Neural progenitor cell (in vitro differentiated cells): Measurements from ENCODE around the gene ASPHD1. TPM values are rescaled to one million over a fixed set of nuclear protein-coding genes. Genes with fewer than 3 reads are reported as not detected.

Experiments
- DNase-seq: peaks from one replicate; pipeline ENCODE4 v3.0.0-alpha.2; 2016; ENCODE audit warnings: low spot score
- H2AFZ ChIP-seq: fragments of 200-600 bp; sonication (generic); replicated peaks from 2 replicates; pipeline ENCODE4 v1.6.1; 2016; ENCODE audit warnings: antibody characterized with exemption
- H3F3A ChIP-seq: fragments of 200-600 bp; sonication (generic); 2 replicates; pipeline ENCODE4 v1.6.1; 2016; ENCODE audit warnings: antibody characterized with exemption, low read depth
- H3K27ac ChIP-seq: fragments of 200-600 bp; sonication (generic); 2 replicates; pipeline ENCODE4 v1.5.1; 2016; ENCODE audit warnings: mild to moderate bottlenecking
- H3K27me3 ChIP-seq: fragments of 200-600 bp; sonication (generic); 2 replicates; pipeline ENCODE4 v1.6.1; 2016; ENCODE audit warnings: mild to moderate bottlenecking, moderate library complexity
- H3K36me3 ChIP-seq: fragments of 200-600 bp; sonication (generic); 2 replicates; pipeline ENCODE4 v1.5.1; 2016
- H3K4me1 ChIP-seq: fragments of 200-600 bp; sonication (generic); 2 replicates; pipeline ENCODE4 v1.6.1; 2016; ENCODE audit warnings: mixed run types
- H3K4me2 ChIP-seq: fragments of 200-600 bp; sonication (generic); 2 replicates; pipeline ENCODE4 v1.6.1; 2016
- H3K4me3 ChIP-seq: fragments of 200-600 bp; sonication (generic); 2 replicates; pipeline ENCODE4 v1.5.1; 2016
- H3K79me2 ChIP-seq: fragments of 200-600 bp; sonication (generic); 2 replicates; pipeline ENCODE4 v1.6.1; 2016; ENCODE audit warnings: low read depth
- H3K9ac ChIP-seq: fragments of 200-600 bp; sonication (generic); 2 replicates; pipeline ENCODE4 v1.6.1; 2016
- H3K9me3 ChIP-seq: fragments of 200-600 bp; sonication (generic); 2 replicates; pipeline ENCODE4 v1.5.1; 2016; ENCODE audit warnings: low read depth
- H4K20me1 ChIP-seq: fragments of 200-600 bp; sonication (generic); 2 replicates; pipeline ENCODE4 v1.6.1; 2016; ENCODE audit warnings: low read depth
- H3K27ac Mint-ChIP-seq: 3 replicates; pipeline ENCODE4 v1.8.0; 2021; ENCODE audit warnings: mixed read lengths
- H3K27me3 Mint-ChIP-seq: 2 replicates; pipeline ENCODE4 v1.8.0; 2022; ENCODE audit warnings: low read depth, mild to moderate bottlenecking, inconsistent platforms, moderate library complexity, mixed read lengths; ENCODE audit not compliant: insufficient read depth
- H3K36me3 Mint-ChIP-seq: 3 replicates; pipeline ENCODE4 v1.8.0; 2021; ENCODE audit warnings: mixed read lengths
- H3K4me1 Mint-ChIP-seq: 3 replicates; pipeline ENCODE4 v1.8.0; 2021; ENCODE audit warnings: mixed read lengths
- H3K4me3 Mint-ChIP-seq: 3 replicates; pipeline ENCODE4 v1.8.0; 2021; ENCODE audit warnings: mild to moderate bottlenecking, moderate library complexity, mixed read lengths
- H3K9me3 Mint-ChIP-seq: 3 replicates; pipeline ENCODE4 v1.8.0; 2020; ENCODE audit warnings: mixed read lengths
- EZH2 ChIP-seq: fragments of 200-600 bp; sonication (generic); IDR thresholded peaks from 2 replicates; pipeline ENCODE4 v1.6.1; 2017; ENCODE audit warnings: antibody characterized with exemption, mild to moderate bottlenecking, moderate library complexity
- EZH2phosphoT487 ChIP-seq: fragments of 200-600 bp; sonication (generic); IDR thresholded peaks from 2 replicates; pipeline ENCODE4 v1.6.1; 2017; ENCODE audit warnings: antibody characterized with exemption
- total RNA-seq: library from RNA; depleted of rRNA; stranded (reverse); fragments of >200 nt; gene quantifications from 2 replicates; pipeline ENCODE4 v1.2.3, GENCODE V29; 2015; ENCODE audit warnings: low replicate concordance
- TF ChIP-seq, protein P1 (sequence below): fragments of 200-600 bp; sonication (generic); IDR thresholded peaks from 2 replicates; pipeline ENCODE4 v1.5.1; 2017; ENCODE audit warnings: antibody characterized with exemption, mild to moderate bottlenecking

The ASPHD1 gene
- total RNA-seq, 1 donor from 2014 or later, result 0.97 TPM

DNA sequence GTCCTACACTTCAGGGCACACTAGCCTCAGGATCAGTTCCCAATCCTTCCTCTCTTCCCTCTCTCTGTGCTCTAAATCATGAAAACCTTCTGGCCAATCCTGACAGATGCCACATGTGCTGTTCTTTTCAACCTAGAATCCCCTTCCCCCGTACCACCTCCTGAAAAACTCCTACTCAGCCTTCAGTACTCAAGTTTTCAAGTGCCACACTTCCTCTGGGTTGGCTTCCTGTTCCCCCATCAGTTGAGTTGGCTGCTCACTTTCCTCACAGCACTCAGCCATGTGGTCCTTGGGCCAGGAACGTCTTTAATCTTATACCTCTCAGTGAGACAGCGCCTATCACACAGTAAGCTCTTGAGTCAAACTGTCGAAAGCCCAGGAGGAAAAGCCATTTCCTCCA lies 3.3 kb downstream of the ASPHD1 start:
- Mint-ChIP-seq H3K4me3 (no peak overlapping the region), H3K36me3 (no peaks in the 10 kb centered on the region), H3K9me3 (no peaks in the 10 kb centered on the region), H3K27ac (peak overlapping the region; percentile 11), H3K27me3 (peaks cover 20% of the 10 kb centered on the region), H3K4me1 (peaks cover 5% of the 10 kb centered on the region)
- H3K27me3 ChIP-seq, result peaks cover 12% of the 10 kb centered on the region
- no peaks in the 10 kb centered on the region for H3K36me3 ChIP-seq
- H3K4me2 ChIP-seq, result no peak overlapping the region
- H3K9me3 ChIP-seq, result no peaks in the 10 kb centered on the region
- TF ChIP-seq EZH2phosphoT487, result no peak
- TF ChIP-seq, protein P1, sequence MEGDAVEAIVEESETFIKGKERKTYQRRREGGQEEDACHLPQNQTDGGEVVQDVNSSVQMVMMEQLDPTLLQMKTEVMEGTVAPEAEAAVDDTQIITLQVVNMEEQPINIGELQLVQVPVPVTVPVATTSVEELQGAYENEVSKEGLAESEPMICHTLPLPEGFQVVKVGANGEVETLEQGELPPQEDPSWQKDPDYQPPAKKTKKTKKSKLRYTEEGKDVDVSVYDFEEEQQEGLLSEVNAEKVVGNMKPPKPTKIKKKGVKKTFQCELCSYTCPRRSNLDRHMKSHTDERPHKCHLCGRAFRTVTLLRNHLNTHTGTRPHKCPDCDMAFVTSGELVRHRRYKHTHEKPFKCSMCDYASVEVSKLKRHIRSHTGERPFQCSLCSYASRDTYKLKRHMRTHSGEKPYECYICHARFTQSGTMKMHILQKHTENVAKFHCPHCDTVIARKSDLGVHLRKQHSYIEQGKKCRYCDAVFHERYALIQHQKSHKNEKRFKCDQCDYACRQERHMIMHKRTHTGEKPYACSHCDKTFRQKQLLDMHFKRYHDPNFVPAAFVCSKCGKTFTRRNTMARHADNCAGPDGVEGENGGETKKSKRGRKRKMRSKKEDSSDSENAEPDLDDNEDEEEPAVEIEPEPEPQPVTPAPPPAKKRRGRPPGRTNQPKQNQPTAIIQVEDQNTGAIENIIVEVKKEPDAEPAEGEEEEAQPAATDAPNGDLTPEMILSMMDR, result no peak
- TF ChIP-seq EZH2, result no peak
- H2AFZ ChIP-seq, result no peak overlapping the region
- H4K20me1 ChIP-seq, result peaks cover 3% of the 10 kb centered on the region
- H3F3A ChIP-seq, result peaks cover 16% of the 10 kb centered on the region
- H3K4me3 ChIP-seq, result no peak overlapping the region
- DNase-seq, result no peak
- no peaks in the 10 kb centered on the region for H3K79me2 ChIP-seq
- peaks cover under 1% of the 10 kb centered on the region for H3K4me1 ChIP-seq
- H3K9ac ChIP-seq, result no peak overlapping the region
- H3K27ac ChIP-seq, result no peak overlapping the region

DNA sequence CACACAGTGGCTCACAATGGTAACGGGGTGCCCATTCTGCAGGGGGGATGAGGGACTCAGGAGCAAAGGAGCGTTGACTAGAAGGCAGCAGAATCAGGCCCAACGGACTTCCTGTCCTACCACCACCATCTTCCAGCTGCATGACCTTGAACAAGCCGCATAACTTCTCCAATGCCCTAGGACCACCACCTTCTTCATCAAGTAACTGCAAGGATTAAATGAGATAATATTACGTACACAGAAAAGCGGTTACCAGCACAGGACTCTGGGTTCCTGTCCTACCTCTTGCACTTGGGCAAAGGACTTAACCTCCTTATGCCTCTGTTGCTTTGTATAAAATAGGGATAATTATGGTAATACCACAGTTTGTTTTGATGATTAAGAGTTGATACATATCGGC lies 4.7 kb downstream of the ASPHD1 start:
- H3K4me3 Mint-ChIP-seq, result no peak overlapping the region
- TF ChIP-seq, protein P1, result no peak
- TF ChIP-seq EZH2 (no peak), EZH2phosphoT487 (no peak)

DNA sequence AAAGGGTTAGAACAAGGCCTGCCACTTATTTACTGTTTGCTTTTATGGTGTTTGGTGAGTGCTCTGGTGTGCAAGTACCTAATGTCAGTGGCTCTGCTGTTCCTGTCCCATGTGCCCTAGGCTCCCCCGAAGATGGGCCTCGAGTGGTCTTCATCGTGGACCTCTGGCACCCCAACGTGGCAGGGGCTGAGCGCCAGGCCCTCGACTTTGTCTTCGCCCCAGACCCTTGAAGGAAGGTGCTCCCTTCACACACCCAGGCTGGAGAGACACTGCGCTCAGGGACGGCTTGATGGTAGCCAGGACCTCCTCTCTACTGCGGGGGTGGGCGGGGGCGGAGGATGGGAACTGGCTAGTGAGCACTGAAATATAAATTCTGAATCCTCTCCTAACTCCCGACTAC lies 5.4 kb downstream of the ASPHD1 start:
- H3K4me1 ChIP-seq, result no peaks in the 10 kb centered on the region
- Mint-ChIP-seq H3K27me3 (peaks cover 13% of the 10 kb centered on the region), H3K4me1 (peaks cover under 1% of the 10 kb centered on the region), H3K4me3 (no peak overlapping the region), H3K27ac (no peak overlapping the region), H3K9me3 (no peaks in the 10 kb centered on the region), H3K36me3 (no peaks in the 10 kb centered on the region)
- H4K20me1 ChIP-seq, result no peaks in the 10 kb centered on the region
- H3K9me3 ChIP-seq, result no peaks in the 10 kb centered on the region
- no peak overlapping the region for H2AFZ ChIP-seq
- TF ChIP-seq EZH2phosphoT487 (no peak), EZH2 (no peak)
- TF ChIP-seq, protein P1, result no peak
- H3K4me3 ChIP-seq, result no peak overlapping the region
- peaks cover 12% of the 10 kb centered on the region for H3F3A ChIP-seq
- no peaks in the 10 kb centered on the region for H3K36me3 ChIP-seq
- H3K4me2 ChIP-seq, result no peak overlapping the region
- H3K27ac ChIP-seq, result no peak overlapping the region
- peaks cover 10% of the 10 kb centered on the region for H3K27me3 ChIP-seq
- DNase-seq, result no peak
- H3K79me2 ChIP-seq, result no peaks in the 10 kb centered on the region
- no peak overlapping the region for H3K9ac ChIP-seq

More for the DNA sequence above, 4.7 kb downstream of the ASPHD1 start:
- Histone ChIP-seq H2AFZ (no peak overlapping the region), H3K27ac (no peak overlapping the region), H3K4me1 (no peaks in the 10 kb centered on the region), H3K36me3 (no peaks in the 10 kb centered on the region), H3K27me3 (peaks cover 12% of the 10 kb centered on the region), H4K20me1 (no peaks in the 10 kb centered on the region), H3F3A (peaks cover 18% of the 10 kb centered on the region), H3K4me2 (no peak overlapping the region), H3K4me3 (no peak overlapping the region), H3K9ac (no peak overlapping the region), H3K9me3 (no peaks in the 10 kb centered on the region), H3K79me2 (no peaks in the 10 kb centered on the region)
- Mint-ChIP-seq H3K27me3 (peaks cover 16% of the 10 kb centered on the region), H3K36me3 (no peaks in the 10 kb centered on the region), H3K4me1 (peaks cover 4% of the 10 kb centered on the region), H3K27ac (no peak overlapping the region), H3K9me3 (no peaks in the 10 kb centered on the region)
- no peak for DNase-seq
